ENCODE measurements around the gene RASGRP4.
"Not testable (repeated sequence)": the region's sequence is repeated elsewhere in the genome, so short reads cannot be mapped to it uniquely, and the experiment has no call there.

Gene RASGRP4, protein sequence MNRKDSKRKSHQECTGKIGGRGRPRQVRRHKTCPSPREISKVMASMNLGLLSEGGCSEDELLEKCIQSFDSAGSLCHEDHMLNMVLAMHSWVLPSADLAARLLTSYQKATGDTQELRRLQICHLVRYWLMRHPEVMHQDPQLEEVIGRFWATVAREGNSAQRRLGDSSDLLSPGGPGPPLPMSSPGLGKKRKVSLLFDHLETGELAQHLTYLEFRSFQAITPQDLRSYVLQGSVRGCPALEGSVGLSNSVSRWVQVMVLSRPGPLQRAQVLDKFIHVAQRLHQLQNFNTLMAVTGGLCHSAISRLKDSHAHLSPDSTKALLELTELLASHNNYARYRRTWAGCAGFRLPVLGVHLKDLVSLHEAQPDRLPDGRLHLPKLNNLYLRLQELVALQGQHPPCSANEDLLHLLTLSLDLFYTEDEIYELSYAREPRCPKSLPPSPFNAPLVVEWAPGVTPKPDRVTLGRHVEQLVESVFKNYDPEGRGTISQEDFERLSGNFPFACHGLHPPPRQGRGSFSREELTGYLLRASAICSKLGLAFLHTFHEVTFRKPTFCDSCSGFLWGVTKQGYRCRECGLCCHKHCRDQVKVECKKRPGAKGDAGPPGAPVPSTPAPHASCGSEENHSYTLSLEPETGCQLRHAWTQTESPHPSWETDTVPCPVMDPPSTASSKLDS

DNA sequence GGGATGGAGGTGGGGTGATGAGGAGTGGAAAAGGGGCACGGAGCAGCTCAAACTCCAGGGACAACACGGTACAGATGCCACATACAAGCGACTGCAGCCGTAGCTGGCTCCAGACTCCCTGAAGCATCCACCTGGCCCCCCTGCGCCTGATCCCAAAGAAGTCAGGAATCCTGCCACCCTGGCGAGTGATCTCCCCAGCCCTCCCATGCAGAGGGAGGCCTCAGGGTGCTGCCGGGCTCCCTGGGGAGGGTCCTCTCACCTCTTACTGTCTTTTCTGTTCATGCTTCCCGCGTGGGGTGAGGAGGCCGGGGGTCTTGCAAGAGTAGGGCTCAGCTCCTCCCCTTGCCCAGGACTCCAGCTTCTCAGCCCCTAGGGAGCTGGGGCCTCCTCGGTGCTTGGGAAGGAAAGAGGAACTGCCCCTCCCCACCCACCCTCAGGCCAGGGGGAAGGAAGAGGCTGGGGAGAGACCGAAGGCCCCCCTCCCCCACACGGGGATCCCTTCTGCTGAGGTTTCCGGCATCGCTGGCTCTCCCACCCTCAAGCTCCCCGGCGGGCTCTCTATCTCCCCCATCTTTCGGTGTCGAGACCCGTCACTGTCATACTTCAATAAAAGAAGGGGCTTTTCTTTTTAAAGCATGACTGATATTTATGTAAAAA is at the start of gene RASGRP4:
Gene RASGRP4 (minus strand): TSS at position 410 of the 657 bp plus-strand sequence. CDS start 128 bp downstream, at position 282.
- no peak for DNase-seq

DNA sequence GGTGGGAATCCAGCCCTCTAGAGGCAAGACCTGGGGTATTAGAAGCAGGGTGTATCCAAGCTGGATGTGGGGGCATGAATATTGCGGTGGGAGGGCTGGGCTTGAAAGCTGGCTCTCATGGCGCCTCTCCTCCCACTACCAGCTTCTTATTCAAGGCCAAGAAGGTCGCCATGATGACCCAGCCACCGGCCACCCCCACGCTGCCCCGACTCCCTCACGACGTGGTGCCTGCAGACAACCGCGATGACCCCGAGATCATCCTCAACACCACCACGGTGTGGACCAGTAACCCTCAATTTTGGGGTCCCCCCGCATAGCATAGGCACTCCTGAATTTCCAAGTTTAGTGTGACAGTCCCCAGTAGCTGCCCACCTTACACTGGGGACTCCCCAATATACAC is 49.2 kb upstream of the RASGRP4 start:
- DNase-seq: no peak

GRCh38 chr19:38473201-38473600 is 47.2 kb upstream of the RASGRP4 start:
- DNase-seq: no peak

DNA sequence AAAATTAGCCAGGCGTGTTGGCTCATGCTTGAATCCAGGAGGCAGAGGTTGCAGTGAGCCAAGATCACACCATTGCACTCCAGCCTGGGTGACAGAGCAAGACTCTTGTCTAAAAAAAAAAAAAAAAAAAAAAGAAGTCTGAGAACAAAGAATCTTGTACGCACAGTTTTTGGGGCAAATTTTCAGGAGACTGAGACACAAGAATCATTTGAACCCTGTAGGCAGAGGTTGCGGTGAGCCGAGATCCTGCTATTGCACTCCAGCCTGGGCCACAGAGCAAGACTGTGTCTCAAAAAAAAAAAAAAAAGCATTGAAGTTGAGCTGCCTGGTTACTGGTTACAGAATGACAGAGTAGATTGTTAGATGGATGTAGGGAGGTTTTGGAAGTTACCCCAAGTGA is 46.7 kb upstream of the RASGRP4 start:
- not testable (repeated sequence) for DNase-seq

DNA sequence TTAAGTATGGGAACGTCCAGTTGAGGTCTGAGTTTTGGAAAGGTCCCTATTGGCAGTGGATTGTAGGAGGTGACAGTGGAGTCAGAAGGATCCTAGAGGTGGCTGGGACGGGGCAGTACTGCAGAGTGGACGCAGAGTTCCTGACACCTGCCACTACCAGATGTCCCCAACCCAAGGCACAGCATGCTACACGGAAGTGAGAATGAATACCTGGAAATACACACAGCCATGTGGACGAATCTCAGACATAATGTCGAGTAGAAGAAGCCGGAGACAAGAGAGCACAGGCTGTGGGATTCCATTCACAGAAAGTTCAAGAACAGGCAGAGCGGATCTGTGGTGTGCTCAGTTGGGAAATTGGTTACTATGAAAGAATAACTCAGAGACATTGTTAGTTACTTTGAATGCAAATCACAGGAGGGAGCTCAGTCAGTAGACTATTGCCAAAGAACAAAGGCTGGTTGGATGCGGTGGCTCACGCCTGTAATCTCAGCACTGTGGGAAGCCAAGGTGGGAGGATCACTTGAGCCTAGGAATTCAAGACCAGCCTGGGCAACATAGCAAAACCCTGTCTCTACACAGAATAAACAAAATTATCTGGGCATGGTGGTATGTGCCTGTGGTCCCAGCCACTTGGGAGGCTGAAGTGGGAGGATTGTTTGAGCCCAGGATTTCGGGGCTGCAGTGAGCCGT is 44.9 kb upstream of the RASGRP4 start:
- DNase-seq: no peak

DNA sequence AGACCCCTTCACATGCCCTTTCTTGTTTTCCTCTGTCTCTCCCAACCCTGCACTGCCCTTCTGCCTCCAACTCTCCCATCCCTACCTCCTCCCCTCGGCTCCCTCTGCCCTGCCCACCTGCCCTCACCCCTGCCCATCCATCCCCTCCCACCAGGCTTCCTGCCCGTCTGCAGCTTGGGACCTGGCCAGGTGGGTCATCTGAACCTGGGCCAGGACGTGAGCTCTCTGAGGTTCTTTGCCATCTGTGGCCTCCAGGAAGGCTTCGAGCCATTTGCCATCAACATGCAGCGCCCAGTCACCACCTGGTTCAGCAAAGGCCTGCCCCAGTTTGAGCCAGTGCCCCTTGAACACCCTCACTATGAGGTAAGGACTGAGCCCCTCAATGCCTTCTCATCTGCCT is 43.1 kb upstream of the RASGRP4 start:
- DNase-seq: no peak

DNA sequence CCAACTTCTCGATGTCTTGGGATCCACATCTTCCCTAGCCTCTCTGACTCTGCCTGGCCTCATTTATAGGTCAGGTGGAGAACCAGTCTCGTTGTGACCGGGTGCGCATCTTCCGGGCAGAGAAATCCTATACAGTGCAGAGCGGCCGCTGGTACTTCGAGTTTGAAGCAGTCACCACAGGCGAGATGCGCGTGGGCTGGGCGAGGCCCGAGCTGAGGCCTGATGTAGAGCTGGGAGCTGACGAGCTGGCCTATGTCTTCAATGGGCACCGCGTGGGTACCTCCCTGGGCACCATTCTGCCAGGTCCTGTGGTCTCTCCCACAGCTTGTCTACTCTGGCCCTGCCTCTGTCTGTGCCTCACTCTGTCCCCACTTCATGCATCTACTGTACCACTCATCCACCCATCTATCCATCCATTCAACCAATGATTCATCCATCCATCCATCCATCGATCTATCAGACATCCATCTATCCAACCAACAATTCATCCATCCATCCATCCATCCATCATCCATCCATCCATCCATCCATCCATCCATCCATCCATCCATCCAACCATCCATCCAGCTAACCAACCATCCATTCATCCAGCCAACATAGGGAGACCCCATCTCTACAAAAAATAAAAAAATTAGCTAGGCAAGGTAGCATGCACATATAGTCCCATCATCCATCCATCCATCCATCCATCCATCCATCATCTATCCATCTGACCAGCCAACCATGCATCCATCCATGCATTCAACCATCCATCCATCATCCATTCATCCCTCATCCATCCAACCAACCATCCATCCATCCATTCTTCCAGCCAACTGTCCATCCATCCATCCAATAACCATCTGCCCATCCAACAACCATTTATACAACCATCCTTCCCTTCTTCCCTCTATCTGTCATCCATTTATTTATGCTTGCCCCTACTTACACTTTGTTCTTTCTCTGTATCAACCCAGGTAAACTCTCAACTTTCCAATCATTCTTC is 41.8 kb upstream of the RASGRP4 start:
- DNase-seq: no peak

DNA sequence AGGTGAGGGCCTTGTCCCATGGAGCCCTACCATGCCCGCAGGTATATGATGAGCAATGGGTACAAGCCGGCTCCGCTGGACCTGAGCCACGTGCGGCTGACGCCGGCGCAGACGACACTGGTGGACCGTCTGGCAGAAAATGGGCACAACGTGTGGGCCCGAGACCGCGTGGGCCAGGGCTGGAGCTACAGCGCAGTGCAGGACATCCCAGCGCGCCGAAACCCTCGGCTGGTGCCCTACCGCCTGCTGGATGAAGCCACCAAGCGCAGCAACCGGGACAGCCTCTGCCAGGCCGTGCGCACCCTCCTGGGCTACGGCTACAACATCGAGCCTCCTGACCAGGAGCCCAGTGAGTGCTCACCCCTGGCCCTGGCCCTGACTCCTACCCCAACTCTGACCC is 40.0 kb upstream of the RASGRP4 start:
- DNase-seq: no peak

DNA sequence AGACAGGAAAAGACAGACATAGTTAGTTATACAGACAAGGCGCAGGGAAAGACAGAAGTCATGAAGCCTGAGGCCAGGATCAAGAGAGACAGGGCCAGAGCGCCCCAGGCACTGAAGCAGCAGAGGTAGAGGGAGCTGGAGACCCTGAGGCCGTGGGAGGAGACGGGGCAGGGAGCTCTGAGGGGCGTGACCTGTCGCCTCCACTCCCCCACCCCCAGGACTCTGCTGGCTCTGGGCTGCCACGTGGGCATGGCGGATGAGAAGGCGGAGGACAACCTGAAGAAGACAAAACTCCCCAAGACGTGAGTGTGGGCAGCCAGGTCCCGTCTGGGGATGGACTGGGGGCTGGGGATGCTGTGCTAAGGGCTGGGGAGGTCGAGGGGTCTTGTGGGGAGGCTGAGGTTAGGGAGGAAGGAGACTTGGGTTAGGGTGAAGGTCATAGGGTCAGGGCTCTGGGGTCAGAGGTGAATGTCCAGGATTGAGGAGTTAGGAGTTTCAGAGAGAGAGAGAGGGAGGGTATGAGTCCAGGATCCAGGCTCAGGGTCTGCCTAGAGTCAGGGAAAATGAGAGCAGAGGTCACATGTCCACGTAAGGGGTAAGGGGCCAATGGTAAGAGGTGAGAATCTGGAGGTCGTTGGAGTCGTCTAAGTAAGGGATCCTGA is 38.5 kb upstream of the RASGRP4 start:
- no peak for DNase-seq

DNA sequence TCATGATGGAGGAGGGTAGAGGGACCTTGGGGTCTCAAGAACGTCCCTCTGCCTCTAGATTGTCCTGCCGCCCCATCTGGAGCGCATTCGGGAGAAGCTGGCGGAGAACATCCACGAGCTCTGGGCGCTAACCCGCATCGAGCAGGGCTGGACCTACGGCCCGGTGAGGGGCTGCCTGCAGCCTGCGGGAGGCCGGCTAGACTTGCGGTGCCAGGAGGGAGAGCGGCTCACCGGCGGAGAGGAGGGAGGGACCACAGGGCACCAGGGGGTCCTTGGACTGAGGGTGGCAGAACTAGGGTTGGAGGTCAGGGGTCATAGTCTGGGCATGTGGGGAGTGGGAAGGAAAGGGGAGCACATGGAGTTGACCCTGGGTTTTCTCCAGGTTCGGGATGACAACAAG is 37.3 kb upstream of the RASGRP4 start:
- no peak for DNase-seq

DNA sequence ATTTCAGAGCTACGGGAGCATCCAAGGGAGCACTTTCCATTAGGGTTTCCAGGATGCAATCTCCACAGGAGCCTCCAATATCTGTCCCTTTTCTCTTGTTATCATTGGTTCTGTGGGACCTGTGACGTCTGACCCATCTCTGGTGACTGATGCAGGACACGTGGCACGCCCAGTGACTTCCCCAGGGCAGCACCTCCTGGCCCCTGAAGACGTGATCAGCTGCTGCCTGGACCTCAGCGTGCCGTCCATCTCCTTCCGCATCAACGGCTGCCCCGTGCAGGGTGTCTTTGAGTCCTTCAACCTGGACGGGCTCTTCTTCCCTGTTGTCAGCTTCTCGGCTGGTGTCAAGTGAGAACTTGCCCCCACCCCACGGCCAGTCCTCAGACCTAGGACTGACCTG is 33.0 kb upstream of the RASGRP4 start:
- DNase-seq: no peak

DNA sequence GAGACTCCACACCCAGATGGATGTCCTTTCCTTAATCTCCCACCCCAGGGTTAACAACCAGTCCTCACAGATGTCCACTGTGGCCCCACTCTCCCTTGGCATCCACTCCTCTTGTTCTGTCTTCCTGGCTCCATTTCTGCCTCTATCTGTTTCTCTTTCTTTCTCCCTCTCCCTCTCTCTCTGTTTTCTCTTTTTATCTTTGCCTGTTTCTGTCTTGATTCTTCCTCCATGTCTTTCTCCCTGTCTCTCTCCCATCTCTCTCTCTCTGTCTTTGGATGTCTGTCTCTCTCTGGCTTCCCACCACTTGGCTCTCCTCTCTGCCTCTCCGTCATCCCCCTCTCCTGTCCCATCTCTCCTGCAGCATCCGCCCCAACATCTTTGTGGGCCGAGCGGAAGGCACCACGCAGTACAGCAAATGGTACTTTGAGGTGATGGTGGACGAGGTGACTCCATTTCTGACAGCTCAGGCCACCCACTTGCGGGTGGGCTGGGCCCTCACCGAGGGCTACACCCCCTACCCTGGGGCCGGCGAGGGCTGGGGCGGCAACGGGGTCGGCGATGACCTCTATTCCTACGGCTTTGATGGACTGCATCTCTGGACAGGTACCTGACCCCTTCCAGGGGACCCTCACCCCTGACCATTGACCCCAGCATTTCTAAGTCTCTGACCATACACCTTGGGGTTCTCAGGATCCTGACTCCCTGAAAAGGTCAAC is 31.8 kb upstream of the RASGRP4 start:
- no peak for DNase-seq

DNA sequence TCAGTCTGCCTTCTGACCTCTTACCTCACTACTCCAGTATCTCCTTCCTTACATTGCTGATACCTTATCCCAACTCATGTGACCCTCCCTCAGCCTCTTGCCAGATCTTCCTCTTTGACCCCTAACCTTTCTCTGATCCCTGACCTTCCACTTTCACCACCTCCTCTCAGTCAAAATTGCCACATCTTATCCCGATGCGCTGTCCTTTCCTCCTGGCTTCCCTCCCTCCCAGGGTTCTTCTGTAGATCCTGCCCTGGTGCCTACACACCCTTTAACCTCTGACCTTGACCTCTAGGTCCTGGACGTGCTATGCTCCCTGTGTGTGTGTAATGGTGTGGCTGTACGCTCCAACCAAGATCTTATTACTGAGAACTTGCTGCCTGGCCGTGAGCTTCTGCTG is 31.2 kb upstream of the RASGRP4 start:
- DNase-seq: no peak

DNA sequence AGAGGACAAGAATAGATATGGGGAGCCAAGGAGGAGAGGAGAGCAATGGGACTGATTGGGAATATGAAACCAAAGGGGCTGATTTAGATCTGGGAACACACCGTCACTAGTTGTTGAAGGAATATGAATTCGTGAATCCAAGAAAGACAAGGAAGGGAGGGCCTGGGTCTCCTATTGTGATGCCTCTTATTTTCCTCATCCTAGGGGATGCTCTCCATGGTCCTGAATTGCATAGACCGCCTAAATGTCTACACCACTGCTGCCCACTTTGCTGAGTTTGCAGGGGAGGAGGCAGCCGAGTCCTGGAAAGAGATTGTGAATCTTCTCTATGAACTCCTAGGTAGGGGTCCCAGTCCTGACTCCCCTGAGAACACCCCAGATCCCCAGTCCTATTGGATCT is 29.0 kb upstream of the RASGRP4 start:
- DNase-seq: no peak

DNA sequence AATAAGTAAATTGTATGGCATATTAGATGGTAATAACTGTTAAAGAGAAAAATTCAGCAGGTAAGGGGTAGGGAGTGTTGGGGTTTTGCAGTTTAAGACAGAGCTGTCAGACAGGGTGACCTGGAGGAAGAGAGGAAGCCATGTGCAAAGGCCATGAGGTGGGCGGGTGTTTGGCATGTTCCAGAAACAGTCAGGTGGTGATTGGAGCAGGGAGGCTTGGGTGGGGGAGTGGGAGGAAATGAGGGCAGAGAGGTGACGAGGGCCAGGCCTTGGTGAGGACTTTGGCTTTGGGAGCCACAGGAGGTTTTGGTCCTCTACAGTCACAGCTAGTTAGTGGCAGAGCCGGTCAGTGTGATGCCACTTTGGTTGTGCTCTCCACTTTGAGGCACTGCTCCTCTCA is 27.6 kb upstream of the RASGRP4 start:
- DNase-seq: no peak

DNA sequence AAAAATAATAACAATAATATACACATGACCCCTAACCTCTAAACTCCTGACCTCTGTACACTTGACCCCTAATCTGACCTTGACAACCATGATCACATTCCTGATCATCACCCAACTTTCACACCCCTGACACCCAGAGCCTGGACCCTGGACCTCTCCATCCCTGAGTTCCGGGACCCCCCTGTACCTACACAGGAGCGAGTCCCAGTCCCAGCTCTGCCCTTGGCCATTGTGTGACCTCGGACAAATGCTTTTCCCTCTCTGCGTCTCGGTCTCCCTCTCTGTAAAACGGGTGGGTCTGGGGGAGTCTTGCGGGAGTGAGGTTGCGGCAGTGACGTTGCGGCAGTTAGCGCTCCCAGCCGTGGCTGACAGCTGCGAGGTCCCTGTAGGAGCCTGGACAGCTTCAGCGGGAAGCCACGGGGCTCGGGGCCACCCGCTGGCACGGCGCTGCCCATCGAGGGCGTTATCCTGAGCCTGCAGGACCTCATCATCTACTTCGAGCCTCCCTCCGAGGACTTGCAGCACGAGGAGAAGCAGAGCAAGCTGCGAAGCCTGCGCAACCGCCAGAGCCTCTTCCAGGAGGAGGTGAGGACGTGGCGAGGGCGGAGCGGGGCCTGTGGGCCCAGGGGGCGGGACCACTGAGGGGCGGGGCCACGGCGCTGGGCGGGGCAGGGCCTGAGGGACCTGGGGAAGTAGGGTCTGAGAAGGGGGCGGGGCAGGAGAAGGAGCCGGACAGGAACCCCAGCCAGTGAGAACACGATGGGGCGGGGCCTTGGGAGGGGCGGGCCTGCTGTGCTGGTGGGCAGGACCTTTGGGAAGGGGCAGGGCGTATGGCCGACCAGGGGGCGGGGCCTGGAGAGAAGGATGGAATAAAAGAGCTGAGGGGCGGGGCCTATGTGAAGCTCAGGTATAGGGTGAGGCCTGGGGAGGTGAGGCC is 26.7 kb upstream of the RASGRP4 start:
- DNase-seq: peak; percentile 66

DNA sequence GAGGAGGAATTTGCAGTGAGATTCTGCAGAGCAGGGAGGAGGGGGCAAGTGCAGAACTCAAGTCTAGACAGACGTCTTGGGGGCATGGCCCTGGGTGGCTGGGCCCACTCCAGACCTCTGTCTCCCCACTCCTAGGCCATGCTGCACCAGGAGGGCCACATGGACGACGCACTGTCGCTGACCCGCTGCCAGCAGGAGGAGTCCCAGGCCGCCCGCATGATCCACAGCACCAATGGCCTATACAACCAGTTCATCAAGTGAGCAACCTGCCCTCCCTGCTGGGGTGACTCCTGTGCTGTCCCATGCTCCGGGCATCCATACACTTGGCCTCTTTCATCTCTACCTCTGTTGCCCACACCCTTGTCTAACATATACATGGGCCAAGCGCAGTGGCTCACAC is 25.6 kb upstream of the RASGRP4 start:
- DNase-seq: no peak

DNA sequence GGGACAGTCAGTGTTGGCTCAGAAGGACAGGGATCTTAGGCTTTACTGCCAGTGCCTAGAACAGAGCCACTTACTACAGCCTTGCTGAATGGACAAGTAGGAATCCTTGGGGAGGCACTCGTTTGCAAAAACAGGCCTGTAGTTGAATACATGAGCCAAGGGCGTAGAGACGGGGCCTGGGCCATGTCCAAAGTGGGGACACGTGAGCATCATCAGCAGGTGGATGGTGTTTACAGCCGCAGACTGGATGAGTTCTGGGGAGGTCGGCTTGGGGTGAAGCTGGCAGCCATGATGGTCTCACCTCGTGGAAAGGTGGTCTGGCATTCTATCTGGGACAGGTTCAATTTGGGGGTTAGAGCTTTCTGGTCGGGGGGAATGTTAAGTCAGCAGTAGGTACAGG is 25.0 kb upstream of the RASGRP4 start:
- no peak for DNase-seq

DNA sequence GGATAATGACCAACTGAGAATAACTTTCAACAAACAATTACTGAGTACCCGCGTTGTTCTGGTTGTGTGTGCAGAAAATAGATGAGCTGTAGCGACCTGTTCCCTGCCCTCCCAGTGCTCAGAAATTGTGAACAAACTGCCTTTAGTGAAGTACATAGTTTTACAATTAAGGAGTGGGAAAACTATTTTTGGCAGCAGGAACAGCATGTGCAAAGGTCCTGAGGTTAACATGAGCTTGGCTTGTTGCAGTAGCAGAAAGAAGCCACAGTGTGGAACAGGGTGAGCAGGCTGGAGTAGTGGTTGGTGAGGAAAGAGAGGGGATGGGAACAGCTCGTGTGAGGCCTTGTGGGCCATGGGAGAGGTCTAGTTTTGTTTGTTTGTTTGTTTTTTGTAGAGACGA is 23.5 kb upstream of the RASGRP4 start:
- no peak for DNase-seq

GRCh38 chr19:38448225-38448624 is 22.2 kb upstream of the RASGRP4 start:
- no peak for DNase-seq
